HG02981 (cell line): ENCODE data around the gene C4orf54.

ENCODE experiments used
- ATAC-seq: cut with Tn5 transposase; IDR thresholded peaks from one replicate; pipeline ENCODE4 v1.9.1; 2021; ENCODE audit warnings: mild to moderate bottlenecking, moderate library complexity; ENCODE audit not compliant: unreplicated experiment

The C4orf54 gene

DNA sequence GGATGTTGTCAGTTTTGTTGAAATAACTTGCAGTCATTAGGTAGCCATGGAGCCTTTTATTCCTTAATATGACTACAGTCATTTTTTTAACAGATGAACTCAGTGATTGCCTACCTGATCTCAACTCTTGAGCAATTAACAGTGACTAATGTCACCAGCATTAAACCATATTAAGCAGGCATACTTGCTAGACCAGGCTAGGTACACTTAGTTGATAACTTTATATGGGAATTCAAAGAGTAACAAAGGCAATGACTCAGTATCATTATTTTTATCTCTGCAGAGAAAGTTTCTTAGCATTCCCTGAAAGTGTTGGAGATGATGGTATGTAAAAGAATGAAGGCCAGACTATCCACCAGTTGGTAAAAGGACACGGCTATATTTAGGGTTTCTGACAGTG lies at the start of gene C4orf54:
Gene C4orf54 (minus strand): TSS at position 31 of the 400 bp plus-strand sequence. CDS start 3,180 bp downstream, outside the sequence.
- ATAC-seq = no peak

GRCh38 chr4:99705891-99706290 lies 48.3 kb upstream of the C4orf54 start:
- ATAC-seq = no peak

DNA sequence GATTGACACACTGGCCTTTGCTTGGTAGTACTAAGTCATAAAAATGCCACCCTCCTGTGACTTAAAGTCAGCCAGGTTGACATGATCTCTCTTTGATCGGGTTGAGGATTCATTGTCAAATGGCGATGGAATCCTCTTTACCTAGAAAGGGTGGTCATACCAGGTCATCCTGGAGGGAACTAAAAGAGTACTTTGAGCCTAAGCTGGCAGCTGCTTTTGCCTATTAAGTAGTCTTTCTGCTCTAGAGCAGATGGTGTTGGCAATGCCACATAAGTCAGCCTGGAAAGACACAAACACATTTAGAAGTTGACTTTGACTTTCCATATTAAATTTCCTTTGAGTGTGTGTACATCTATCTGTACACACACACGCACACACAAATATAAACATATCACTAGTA lies 39.2 kb upstream of the C4orf54 start:
- ATAC-seq = no peak

GRCh38 chr4:99693140-99693539 lies 35.5 kb upstream of the C4orf54 start:
- ATAC-seq = no peak

DNA sequence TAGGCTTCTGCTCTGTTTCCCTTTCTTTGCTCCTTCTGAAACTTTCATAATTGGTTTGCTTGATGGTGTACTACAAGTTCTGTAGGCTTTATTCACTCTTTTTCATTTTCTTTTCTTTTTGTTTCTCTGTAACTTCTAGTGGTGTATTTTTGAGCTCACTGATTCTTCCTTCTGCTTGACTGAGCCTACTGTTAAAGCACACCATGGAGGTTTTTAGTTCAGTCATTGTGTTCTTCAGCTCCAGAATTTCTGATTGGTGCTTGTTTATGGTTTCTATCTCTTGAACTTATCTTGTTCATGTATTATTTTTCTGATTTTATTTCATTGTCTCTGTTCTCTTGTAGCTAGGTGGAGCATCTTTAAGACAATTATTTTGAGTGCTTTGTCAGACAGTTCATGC lies 33.4 kb upstream of the C4orf54 start:
- ATAC-seq = no peak

DNA sequence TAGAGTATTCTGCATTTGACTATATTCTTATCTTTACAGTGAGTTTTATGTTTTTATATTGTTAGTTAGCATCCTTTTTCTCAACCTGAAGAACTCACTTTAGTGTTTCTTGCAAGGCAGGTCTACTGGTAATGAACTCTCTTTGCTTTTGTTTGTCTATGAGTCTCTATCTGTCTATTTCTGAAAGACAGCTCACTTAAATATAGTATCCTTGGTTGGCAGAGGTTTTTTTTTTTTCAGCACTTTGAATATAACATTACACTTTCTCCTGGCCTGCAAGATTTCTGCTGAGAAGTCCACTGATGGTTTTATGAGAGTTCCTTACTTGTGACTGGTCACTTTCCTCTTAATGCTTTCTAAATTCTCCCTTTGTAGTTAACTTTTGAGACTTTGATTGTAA lies 32.8 kb upstream of the C4orf54 start:
- ATAC-seq = no peak

- ATAC-seq = no peak
Observed at GRCh38 chr4:99687120-99687519, 29.5 kb upstream of the C4orf54 start.

GRCh38 chr4:99685234-99685633 lies 27.6 kb upstream of the C4orf54 start:
- no peak for ATAC-seq

- ATAC-seq = no peak
Observed at GRCh38 chr4:99683895-99684294, 26.3 kb upstream of the C4orf54 start.

GRCh38 chr4:99679976-99680375 lies 22.3 kb upstream of the C4orf54 start:
- no peak for ATAC-seq

GRCh38 chr4:99679204-99679603 lies 21.6 kb upstream of the C4orf54 start:
- ATAC-seq = no peak

DNA sequence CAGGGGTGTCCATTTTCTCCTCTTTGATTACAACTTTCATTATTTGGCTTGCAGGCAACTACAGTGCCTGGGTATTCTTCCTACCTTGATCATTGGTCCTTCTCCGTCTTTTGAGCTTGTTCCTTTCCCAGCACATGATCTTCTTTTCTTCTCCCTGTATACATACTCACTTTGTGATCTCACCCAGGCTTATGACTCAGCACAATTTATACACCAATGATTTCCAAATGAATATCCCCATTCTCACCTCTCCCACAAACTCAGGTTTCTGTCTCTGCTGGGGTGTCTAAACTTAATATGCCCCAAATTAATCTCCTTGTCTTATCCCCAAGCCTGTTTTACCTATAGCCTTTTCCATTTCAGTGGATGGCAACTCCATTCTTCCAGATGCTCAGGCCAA lies 19.5 kb upstream of the C4orf54 start:
- no peak for ATAC-seq

DNA sequence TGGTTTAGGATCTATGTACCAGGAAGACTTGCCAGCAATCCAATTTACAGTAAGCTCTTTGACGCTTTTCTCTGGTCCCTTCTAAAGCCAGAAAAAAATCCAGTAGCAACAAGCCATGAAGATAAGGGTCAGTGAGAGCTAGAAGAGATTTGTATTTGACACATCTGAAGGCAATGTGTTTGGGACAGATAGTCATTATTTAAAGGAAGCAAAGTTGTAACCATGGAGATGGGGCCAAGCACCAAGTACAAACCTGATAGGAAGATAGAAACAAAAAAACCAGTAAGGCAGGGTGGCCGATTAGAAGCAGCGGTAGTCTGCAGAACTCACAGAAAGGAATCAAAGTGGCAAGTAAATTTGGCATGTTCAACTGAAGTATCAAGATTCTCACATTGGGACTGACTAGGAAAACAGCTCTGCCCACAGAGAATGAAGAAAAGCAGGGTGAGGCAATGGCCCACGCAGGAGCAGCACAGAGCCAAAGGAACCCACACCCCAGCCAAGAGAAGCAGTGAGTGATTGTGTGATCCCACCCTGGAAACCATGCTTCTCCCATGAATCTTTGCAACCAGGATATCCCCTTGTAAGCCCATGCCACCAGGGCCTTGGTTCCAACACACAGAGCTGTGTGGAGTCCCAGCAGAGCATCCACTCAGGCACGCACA lies 12.9 kb upstream of the C4orf54 start:
- no peak for ATAC-seq

- ATAC-seq = no peak
Observed at GRCh38 chr4:99669084-99669483, 11.5 kb upstream of the C4orf54 start.

- no peak for ATAC-seq
Observed at GRCh38 chr4:99668472-99668871, 10.8 kb upstream of the C4orf54 start.

- ATAC-seq = no peak
Observed at GRCh38 chr4:99665983-99666382, 8.4 kb upstream of the C4orf54 start.

- ATAC-seq = no peak
Observed at GRCh38 chr4:99664716-99665115, 7.1 kb upstream of the C4orf54 start.

GRCh38 chr4:99661907-99662306 lies 4.3 kb upstream of the C4orf54 start:
- ATAC-seq = no peak

DNA sequence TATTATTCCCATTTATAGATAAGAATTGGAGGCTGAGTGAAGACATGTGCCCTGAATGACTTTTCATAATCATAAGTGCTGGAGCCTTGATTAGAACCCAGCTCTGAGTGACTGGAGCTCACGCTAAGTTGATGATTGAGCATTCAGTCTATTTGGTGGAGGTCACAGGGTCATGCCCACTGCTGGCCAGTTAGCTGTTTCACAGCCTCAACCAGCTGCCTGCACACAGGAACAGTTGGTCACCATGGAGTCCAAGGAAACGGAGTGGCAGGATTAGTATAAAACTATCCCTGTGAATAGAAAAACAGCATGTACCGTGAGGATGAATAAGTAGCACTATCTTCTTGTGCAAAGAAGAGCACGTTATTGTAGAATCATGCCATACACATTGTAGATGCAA lies 1.0 kb upstream of the C4orf54 start:
- no peak for ATAC-seq

GRCh38 chr4:99655308-99656081 lies 2.1 kb downstream of the C4orf54 start:
- ATAC-seq = no peak

DNA sequence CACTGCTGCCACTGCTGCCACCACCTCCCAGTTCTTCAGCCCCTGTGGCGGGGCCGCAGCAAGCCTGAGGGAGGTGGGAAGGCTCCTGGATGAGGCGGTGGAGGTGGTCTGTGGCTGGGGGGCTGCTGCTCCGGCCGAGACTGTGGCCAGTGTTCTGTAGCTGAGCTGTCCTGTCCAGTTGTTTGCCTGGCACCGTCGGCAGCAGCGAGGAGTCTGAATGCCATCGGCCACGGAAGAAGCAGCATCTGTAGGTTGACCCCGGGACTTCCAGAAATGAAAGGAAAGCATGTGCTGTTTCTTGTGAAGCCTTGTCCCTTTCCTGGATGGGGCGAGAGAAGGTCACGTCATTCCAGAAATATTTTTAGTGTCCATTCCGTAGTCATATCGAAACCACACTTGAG lies 3.3 kb downstream of the C4orf54 start:
- ATAC-seq = no peak

GRCh38 chr4:99653916-99654315 lies 3.7 kb downstream of the C4orf54 start:
- no peak for ATAC-seq
